LNCaP clone FGC (cell line): ENCODE measurements around the gene GBX2.

Experiments used
- DNase-seq: peaks from one replicate; pipeline ENCODE4 v3.0.0-alpha.2; 2011; ENCODE audit warnings: low read depth
- H3K4me3 ChIP-seq: 2 replicates; pipeline ENCODE4 v1.5.1; 2011; ENCODE audit warnings: mild to moderate bottlenecking, low read depth, low read length, control low read depth
- TF ChIP-seq, protein P1 (sequence below): IDR thresholded peaks from 2 replicates; pipeline ENCODE4 v1.5.1; 2012; ENCODE audit warnings: mild to moderate bottlenecking; ENCODE audit not compliant: control insufficient read depth, insufficient read depth; ENCODE audit errors: extremely low read depth

The GBX2 gene

GRCh38 chr2:236167297-236168109 lies 683 bp downstream of the GBX2 start:
- H3K4me3 ChIP-seq = peak overlapping the region; percentile 48
- TF ChIP-seq, protein P1, sequence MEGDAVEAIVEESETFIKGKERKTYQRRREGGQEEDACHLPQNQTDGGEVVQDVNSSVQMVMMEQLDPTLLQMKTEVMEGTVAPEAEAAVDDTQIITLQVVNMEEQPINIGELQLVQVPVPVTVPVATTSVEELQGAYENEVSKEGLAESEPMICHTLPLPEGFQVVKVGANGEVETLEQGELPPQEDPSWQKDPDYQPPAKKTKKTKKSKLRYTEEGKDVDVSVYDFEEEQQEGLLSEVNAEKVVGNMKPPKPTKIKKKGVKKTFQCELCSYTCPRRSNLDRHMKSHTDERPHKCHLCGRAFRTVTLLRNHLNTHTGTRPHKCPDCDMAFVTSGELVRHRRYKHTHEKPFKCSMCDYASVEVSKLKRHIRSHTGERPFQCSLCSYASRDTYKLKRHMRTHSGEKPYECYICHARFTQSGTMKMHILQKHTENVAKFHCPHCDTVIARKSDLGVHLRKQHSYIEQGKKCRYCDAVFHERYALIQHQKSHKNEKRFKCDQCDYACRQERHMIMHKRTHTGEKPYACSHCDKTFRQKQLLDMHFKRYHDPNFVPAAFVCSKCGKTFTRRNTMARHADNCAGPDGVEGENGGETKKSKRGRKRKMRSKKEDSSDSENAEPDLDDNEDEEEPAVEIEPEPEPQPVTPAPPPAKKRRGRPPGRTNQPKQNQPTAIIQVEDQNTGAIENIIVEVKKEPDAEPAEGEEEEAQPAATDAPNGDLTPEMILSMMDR = peak; percentile 60
- DNase-seq = no peak

DNA sequence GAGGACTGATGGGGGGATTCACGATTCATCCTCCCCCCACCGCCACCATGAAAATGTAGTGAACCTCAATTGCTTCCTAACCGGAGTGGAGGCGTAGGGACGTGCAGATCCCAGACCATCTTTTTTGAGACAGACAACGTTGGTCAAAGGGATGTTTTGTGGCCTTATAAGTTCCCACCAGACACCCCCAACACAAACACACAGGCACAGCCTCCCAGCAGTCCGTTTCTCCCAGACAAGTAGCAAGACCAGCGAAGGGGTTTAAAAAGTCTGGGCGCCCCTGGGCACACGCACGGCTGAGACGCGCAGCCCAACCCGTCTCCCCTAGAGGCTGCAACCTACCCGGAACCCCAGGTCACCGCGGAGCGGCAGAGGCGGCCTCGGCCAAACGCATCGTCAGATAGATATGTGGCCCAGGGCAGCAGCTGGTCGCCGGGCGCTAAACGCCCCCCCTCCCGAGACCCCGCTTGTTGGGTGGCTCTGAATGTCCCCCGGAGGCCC lies 1.3 kb downstream of the GBX2 start:
- peak overlapping the region; percentile 48 for H3K4me3 ChIP-seq
- no peak for DNase-seq
- TF ChIP-seq, protein P1 = no peak

- no peak overlapping the region for H3K4me3 ChIP-seq
- DNase-seq = no peak
- TF ChIP-seq, protein P1 = no peak
Observed at GRCh38 chr2:236165842-236166795, 2.1 kb downstream of the GBX2 start.

DNA sequence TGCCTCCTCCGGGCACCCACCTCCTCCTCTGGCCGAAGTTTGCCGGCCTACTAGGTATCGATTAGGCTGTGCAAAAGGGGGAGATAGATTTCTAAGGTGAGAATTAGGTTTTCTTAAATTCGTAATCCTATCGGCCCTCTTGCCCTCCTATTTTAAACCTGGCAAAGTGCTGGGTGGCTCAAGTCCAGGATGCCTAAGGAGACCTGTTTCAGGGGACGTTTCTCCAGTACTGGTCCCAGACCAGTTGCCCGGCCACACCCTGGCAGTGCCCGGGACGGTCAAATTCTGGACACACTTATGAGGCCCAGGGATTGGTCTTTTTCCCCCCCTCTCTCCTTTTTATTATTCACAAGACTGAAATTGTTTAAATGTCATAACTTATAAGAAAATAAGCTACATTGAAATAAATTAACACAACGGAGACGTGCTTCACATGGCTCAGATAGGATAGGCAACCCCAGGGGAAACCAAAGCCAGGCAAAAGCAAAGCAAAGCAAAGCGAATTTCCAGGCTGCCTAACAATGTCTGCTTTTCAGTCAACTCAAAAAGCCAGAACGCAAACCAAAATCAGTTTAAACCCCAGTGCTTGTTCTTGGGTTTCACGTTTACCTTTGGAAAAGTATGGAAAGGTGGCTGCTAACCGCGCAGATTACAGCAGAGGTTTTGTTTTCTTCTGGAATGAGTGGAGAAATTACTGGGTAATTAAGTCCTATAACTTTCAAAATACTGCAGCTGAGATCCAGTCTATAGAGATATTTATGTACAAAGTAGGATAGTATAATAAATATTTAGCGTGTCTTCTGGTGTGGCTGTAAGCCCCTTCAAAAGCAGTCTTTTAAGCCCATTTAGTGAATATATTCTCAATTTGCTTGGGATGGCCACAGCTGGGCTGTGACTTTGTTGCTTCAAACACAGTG lies 3.0 kb downstream of the GBX2 start:
- H3K4me3 ChIP-seq = no peak overlapping the region
- DNase-seq = no peak
- TF ChIP-seq, protein P1 = no peak

DNA sequence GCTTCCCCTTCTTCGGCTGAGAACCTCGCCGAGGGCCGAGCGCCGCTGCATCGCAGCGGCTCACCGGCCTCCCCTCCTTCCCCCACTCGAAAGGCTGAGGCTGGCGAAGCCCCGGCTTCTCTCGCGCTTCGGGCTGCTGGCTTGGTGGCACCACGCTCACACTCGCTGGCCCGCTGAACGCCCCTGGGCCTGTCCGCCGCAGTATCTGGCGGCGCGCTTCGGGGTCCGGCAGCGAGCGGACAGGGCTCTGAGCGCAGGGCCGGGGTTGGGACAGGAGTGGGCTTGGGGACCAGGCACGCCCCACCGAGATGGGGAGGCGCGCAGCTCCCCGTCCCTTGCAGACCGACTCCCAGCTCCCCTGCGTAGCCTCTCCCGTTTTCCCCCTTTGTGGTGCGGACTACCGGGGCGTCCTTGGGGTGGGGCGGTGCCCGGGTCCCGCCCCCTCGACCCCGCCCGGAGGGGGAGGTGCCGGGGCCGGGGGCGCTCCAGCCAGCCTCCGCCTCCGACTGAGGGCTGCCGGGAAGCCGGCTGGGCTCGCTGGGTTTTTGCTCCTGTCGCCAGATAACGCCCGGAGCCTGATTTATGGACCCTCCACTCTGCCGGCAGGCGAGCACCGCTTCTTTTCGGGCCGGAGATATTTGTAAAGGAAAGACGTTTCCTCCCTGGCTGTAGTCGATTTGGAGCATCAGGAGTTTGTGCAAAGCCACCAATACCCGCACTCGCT lies 3.8 kb downstream of the GBX2 start:
- no peak overlapping the region for H3K4me3 ChIP-seq
- DNase-seq = no peak
- TF ChIP-seq, protein P1 = no peak
